Prostate gland (tissue), 2 donors: ENCODE measurements around the gene PRSS27.

ENCODE experiments used
- CTCF ChIP-seq, 4 experiments: fragments of 200-600 bp in 2 of 4; fragments of 450-650 bp in 2 of 4; sonication (generic) in 2 of 4; IDR thresholded peaks; 1 replicate in 3 of 4; 2 replicates in 1 of 4; pipeline ENCODE4 v1.5.1; 2016 to 2019; ENCODE audit warnings: antibody characterized with exemption in 4 of 4, mild to moderate bottlenecking in 2 of 4, moderate library complexity in 2 of 4
- POLR2A ChIP-seq: fragments of 450-650 bp; IDR thresholded peaks from one replicate; pipeline ENCODE4 v1.6.1; 2016; ENCODE audit warnings: antibody characterized with exemption, mild to moderate bottlenecking

GRCh38 chr16:2761886-2762583, 42.0 kb upstream of the PRSS27 start:
- no peak for TF ChIP-seq POLR2A
- TF ChIP-seq CTCF (IDR thresholded peaks at IDR 0.05): no peak
